Rectal smooth muscle tissue (tissue), 1 donor: ENCODE data around the gene HK2.
"Not testable (repeated sequence)": the region's sequence is repeated elsewhere in the genome, so short reads cannot be mapped to it uniquely, and the experiment has no call there.

Experiments used
- H3K27ac ChIP-seq: one replicate; pipeline ENCODE4 v1.7.0; 2013; ENCODE audit warnings: low read depth, low read length, inconsistent platforms
- H3K27me3 ChIP-seq: one replicate; pipeline ENCODE4 v1.7.0; 2013; ENCODE audit warnings: low read length; ENCODE audit not compliant: control insufficient read depth, insufficient read depth
- H3K36me3 ChIP-seq: one replicate; pipeline ENCODE4 v1.7.0; 2013; ENCODE audit warnings: low read length; ENCODE audit not compliant: control insufficient read depth, insufficient read depth
- H3K4me1 ChIP-seq: one replicate; pipeline ENCODE4 v1.7.0; 2013; ENCODE audit warnings: low read length; ENCODE audit not compliant: control insufficient read depth, insufficient read depth
- H3K4me3 ChIP-seq: one replicate; pipeline ENCODE4 v1.7.0; 2013; ENCODE audit warnings: low read length
- H3K9ac ChIP-seq: one replicate; pipeline ENCODE4 v1.7.0; 2013; ENCODE audit warnings: low read length

HK2 gene

DNA sequence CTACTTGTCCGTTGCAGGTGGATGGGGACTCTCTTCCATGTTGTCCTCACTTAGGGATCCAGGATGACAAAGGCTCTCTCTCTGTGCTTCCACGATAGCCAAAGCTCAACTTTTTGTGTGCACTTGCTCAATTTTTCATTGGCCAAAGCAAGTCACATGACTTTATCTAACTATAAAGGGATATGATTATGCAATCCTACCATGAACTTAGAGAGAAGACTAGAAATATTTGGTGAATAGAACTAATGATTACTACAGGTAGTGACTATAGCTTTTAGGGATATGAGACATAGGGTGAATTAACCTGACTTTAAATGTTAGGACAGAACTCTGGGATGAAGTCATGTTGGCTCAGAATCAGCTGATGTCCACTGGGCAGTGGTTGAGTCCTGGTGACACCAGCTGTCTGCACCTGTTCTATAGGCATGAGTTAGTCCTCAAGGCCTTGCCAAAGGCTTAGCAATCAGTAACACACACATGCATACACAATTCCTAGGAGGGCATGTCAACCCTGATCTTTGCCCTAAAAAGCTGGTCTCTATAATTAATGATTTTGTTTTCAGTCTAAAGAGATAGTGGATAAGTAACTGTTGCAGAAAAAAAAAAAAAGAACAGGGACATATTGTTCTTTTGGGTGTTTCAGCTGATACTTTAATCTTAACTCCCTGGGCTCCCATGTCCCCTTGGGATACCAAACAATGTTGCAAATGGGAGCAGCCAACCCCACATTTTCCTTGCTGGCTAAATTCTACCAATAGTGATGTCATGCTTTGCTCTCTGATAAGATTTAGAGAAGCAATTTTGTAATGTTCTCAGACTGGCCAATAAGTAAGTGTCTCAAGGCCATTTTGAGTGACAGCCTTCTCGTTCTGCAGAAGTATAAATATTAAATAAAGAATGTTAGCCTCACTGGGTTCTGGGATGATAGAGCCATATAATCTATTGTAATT is 12.5 kb upstream of the HK2 start:
- no peak overlapping the region for H3K27ac ChIP-seq
- no peak overlapping the region for H3K9ac ChIP-seq
- H3K27me3 ChIP-seq, result no peaks in the 10 kb centered on the region
- H3K4me1 ChIP-seq, result no peaks in the 10 kb centered on the region
- H3K4me3 ChIP-seq, result no peak overlapping the region
- no peaks in the 10 kb centered on the region for H3K36me3 ChIP-seq

GRCh38 chr2:74822771-74823566 is 11.0 kb upstream of the HK2 start:
- no peaks in the 10 kb centered on the region for H3K36me3 ChIP-seq
- H3K9ac ChIP-seq, result no peak overlapping the region
- H3K27me3 ChIP-seq, result no peaks in the 10 kb centered on the region
- no peak overlapping the region for H3K4me3 ChIP-seq
- no peak overlapping the region for H3K27ac ChIP-seq
- H3K4me1 ChIP-seq, result no peaks in the 10 kb centered on the region

DNA sequence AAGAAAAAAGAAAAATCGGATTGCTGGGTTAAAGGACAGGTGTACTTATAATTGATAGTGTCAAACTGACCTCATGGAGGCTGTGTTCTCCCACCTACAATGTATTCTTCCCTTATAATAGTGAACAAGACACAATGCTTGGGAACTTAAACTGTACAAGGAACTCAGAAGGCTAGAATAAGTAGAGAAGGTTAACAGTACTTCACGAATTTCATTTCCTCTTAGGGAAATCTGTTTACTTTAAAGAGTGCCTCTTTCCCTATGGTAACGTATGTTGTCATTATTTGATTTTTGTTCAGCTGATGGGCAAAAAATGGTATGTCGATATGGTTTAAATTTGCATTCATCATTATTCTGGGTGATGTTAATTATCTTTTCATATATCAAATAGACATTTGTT is 9.2 kb upstream of the HK2 start:
- no peak overlapping the region for H3K9ac ChIP-seq
- H3K27ac ChIP-seq, result no peak overlapping the region
- H3K27me3 ChIP-seq, result no peaks in the 10 kb centered on the region
- no peaks in the 10 kb centered on the region for H3K36me3 ChIP-seq
- no peak overlapping the region for H3K4me3 ChIP-seq
- H3K4me1 ChIP-seq, result no peaks in the 10 kb centered on the region

DNA sequence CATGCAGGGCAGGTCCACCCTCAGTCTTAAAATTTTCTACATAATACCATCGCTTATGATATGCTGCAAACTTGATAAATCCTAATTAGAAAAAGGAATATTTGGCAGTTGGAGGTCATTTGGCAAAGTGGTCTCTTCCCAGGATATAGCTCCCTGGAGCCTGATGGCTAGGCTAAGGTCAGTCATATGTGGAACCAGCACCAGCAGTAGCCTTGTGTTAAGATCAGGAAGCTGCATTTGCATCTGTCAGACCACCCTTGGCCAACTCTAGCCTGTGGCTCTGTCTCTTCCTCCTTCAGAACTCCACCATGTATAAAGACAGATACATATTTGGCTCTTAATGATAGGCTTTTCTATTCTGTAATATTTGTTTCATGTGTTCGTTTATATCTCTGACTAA is 5.4 kb upstream of the HK2 start:
- no peak overlapping the region for H3K9ac ChIP-seq
- H3K4me1 ChIP-seq, result no peaks in the 10 kb centered on the region
- peaks cover 1% of the 10 kb centered on the region for H3K27me3 ChIP-seq
- H3K27ac ChIP-seq, result no peak overlapping the region
- H3K36me3 ChIP-seq, result no peaks in the 10 kb centered on the region
- no peak overlapping the region for H3K4me3 ChIP-seq

- H3K27ac ChIP-seq, result no peak overlapping the region
- no peaks in the 10 kb centered on the region for H3K36me3 ChIP-seq
- H3K4me3 ChIP-seq, result no peak overlapping the region
- H3K27me3 ChIP-seq, result peaks cover 3% of the 10 kb centered on the region
- H3K9ac ChIP-seq, result no peak overlapping the region
- no peaks in the 10 kb centered on the region for H3K4me1 ChIP-seq
Measured at GRCh38 chr2:74831693-74832530, 2.0 kb upstream of the HK2 start.

DNA sequence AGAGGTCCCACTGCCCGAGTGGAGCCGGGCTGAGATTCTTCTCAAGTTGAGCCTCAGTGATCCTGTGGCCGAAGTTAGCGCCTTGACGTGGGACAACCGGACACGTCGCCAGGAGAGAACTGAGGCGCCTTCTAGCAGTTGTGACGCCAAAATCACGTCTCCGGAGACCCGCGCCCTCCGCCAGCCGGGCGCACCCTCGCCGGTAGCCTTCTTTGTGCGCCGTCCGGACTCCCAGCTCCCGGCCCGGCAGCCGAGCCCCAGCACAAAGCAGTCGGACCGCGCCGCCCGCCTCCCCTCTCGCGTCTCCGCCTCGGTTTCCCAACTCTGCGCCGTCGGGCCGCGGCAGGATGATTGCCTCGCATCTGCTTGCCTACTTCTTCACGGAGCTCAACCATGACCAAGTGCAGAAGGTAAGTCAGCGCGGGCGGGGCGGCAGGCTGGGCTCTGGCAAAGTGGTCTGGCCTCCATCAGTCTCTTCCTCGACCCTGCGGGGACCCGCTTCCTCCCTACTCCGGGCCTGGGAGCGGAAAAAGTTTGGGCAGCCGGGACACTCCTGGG is 386 bp downstream of the HK2 start:
- peak overlapping the region; percentile 24 for H3K9ac ChIP-seq
- not testable (repeated sequence) for H3K27me3 ChIP-seq, H3K36me3 ChIP-seq, H3K27ac ChIP-seq, H3K4me1 ChIP-seq
- H3K4me3 ChIP-seq, result peak overlapping the region; percentile 83

DNA sequence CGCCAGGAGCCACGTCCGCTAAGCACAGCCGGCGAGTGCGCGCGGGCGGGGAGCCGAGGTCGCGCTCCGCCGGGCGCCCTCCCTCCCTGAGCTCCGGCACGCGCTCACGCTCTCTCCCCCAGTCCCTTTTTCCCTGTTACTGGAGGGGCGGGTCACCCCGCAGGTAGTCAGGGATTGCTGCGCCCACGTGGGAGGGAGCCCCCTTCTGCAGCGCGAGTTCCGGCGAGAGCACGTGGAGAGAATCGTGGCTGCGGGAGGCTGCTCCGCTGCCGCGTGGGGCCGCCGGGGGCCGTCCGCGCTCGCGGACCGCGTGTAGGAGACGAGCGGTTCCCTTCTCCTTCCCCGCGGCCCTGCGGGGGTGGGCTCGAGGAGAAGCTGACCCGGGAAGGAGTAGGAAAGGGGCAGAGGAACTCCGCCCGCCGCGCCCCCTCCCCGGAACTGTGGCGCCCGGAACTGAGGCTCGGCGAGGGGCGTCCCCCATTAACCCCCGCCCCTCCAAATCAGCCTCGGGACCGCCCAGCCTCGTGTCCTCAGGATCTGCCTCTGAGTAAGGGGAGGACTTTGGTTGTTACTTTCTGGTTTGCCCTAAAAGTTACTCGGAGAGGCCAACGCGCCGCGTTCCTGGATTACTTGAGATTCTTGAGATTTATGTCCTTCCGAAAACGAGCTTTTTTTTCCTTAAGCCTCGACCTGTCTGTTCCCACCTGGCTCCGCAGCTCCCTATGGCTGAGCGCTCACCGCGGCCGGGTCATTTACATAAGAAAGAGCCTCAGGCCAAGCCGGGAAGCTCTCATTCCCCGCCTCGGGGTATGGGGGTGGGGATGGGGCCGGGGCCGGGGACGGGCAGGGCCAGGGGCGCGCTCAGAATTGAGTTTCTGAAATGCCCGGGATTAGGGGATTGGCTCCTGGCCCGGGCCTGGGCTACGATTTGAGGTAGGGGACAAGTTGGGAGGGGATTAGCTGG is 1.1 kb downstream of the HK2 start:
- peaks cover 3% of the 10 kb centered on the region for H3K27me3 ChIP-seq
- H3K27ac ChIP-seq, result no peak overlapping the region
- peak overlapping the region; percentile 83 for H3K4me3 ChIP-seq
- H3K4me1 ChIP-seq, result no peaks in the 10 kb centered on the region
- H3K36me3 ChIP-seq, result no peaks in the 10 kb centered on the region
- peak overlapping the region; percentile 58 for H3K9ac ChIP-seq

DNA sequence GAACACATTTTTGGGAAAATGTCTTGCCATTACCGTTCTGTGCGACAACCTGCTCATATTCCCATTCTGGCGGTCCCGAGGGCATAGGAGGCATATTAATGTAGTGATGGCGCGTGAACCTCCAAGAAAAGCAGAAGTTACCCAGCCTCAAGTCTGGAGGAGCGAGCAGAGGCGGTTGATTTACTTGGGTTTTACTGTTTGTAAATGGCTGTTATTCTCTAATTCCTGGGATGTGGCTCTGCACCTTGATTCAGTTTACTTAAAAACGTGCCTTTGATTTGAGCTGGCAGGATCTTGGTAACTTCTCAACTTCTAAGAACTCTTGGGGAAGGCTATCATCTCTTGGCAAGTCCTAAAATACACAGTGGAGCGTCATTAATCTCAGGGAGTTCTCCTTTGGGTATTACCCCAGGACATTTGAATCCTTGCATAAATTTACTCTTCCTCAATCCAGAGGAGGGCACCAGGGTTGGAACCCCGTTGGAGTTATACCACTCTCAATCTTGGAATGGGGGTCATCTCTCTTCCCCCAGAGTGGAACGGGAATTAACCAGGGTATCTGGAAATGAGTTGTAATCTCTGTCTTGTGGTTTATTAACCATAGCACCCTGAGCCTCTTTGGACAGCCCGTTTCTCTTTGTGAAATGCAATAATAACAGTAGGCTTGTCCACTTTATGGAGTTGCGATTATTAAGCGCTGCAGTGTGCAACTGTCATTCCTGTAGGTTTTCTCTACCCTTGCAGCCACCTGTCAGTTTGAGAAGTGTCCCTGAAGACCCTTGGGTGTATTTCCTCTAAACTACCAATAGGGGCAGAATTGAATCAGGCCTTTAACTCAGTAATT is 2.1 kb downstream of the HK2 start:
- Histone ChIP-seq H3K9ac (peak overlapping the region; percentile 1), H3K36me3 (no peaks in the 10 kb centered on the region), H3K27me3 (peaks cover 3% of the 10 kb centered on the region), H3K27ac (no peak overlapping the region), H3K4me1 (no peaks in the 10 kb centered on the region), H3K4me3 (peak overlapping the region; percentile 83)

- H3K36me3 ChIP-seq, result no peaks in the 10 kb centered on the region
- H3K4me3 ChIP-seq, result peak overlapping the region; percentile 9
- peaks cover 3% of the 10 kb centered on the region for H3K27me3 ChIP-seq
- no peaks in the 10 kb centered on the region for H3K4me1 ChIP-seq
- no peak overlapping the region for H3K9ac ChIP-seq
- no peak overlapping the region for H3K27ac ChIP-seq
Measured at GRCh38 chr2:74836675-74837401, 2.9 kb downstream of the HK2 start.

GRCh38 chr2:74841641-74842040 is 7.7 kb downstream of the HK2 start:
- no peak overlapping the region for H3K27ac ChIP-seq
- H3K9ac ChIP-seq, result no peak overlapping the region
- no peaks in the 10 kb centered on the region for H3K36me3 ChIP-seq
- no peaks in the 10 kb centered on the region for H3K27me3 ChIP-seq
- H3K4me3 ChIP-seq, result no peak overlapping the region
- H3K4me1 ChIP-seq, result no peaks in the 10 kb centered on the region
